ENCODE measurements around the gene GPI.

Gene GPI

GRCh38 chr19:34416021-34416545 is 51.1 kb downstream of the GPI start:
- no peak for TF ChIP-seq SIN3A (IDR thresholded peaks at IDR 0.05; ENCODE audit: borderline replicate concordance, insufficient read depth, low read length)
- no peak for TF ChIP-seq TAF1 (IDR thresholded peaks at IDR 0.05; ENCODE audit: borderline replicate concordance, insufficient read depth, low read length)

GRCh38 chr19:34418300-34418699 is 53.3 kb downstream of the GPI start:
- TF ChIP-seq FOXP2 (optimal IDR thresholded peaks at IDR 0.05; ENCODE audit: borderline replicate concordance, extremely low read depth, extremely low read length, insufficient read depth) (no peak), REST (IDR thresholded peaks at IDR 0.05; ENCODE audit: insufficient read depth in 1 of 2, low read depth in 2 of 2, low read length in 2 of 2) (no peak), POLR2AphosphoS5 (IDR thresholded peaks at IDR 0.05; ENCODE audit: low read depth, low read length) (no peak), TAF1 (IDR thresholded peaks at IDR 0.05; ENCODE audit: borderline replicate concordance, insufficient read depth, low read length) (no peak), SIN3A (IDR thresholded peaks at IDR 0.05; ENCODE audit: borderline replicate concordance, insufficient read depth, low read length) (no peak)

- no peak for TF ChIP-seq SIN3A (IDR thresholded peaks at IDR 0.05; ENCODE audit: borderline replicate concordance, insufficient read depth, low read length)
- no peak for TF ChIP-seq POLR2AphosphoS5 (IDR thresholded peaks at IDR 0.05; ENCODE audit: low read depth, low read length)
- no peak for TF ChIP-seq FOXP2 (optimal IDR thresholded peaks at IDR 0.05; ENCODE audit: borderline replicate concordance, extremely low read depth, extremely low read length, insufficient read depth)
- no peak for TF ChIP-seq TAF1 (IDR thresholded peaks at IDR 0.05; ENCODE audit: borderline replicate concordance, insufficient read depth, low read length)
- no peak for TF ChIP-seq REST (IDR thresholded peaks at IDR 0.05; ENCODE audit: insufficient read depth in 1 of 2, low read depth in 2 of 2, low read length in 2 of 2)
Observed at GRCh38 chr19:34426096-34426661, 61.2 kb downstream of the GPI start.

GRCh38 chr19:34428549-34429285 is 63.7 kb downstream of the GPI start:
- TF ChIP-seq FOXP2 (optimal IDR thresholded peaks at IDR 0.05; ENCODE audit: borderline replicate concordance, extremely low read depth, extremely low read length, insufficient read depth): no peak
- no peak for TF ChIP-seq REST (IDR thresholded peaks at IDR 0.05; ENCODE audit: insufficient read depth in 1 of 2, low read depth in 2 of 2, low read length in 2 of 2)
- no peak for TF ChIP-seq TAF1 (IDR thresholded peaks at IDR 0.05; ENCODE audit: borderline replicate concordance, insufficient read depth, low read length)
- no peak; the same call in 1 of the 2 replicates for TF ChIP-seq SIN3A (IDR thresholded peaks at IDR 0.05; ENCODE audit: borderline replicate concordance, insufficient read depth, low read length)
- TF ChIP-seq POLR2AphosphoS5 (IDR thresholded peaks at IDR 0.05; ENCODE audit: low read depth, low read length): no peak

GRCh38 chr19:34429553-34429952 is 64.6 kb downstream of the GPI start:
- TF ChIP-seq POLR2AphosphoS5 (IDR thresholded peaks at IDR 0.05; ENCODE audit: low read depth, low read length): no peak
- TF ChIP-seq SIN3A (IDR thresholded peaks at IDR 0.05; ENCODE audit: borderline replicate concordance, insufficient read depth, low read length): no peak
- TF ChIP-seq FOXP2 (optimal IDR thresholded peaks at IDR 0.05; ENCODE audit: borderline replicate concordance, extremely low read depth, extremely low read length, insufficient read depth): no peak
- TF ChIP-seq TAF1 (IDR thresholded peaks at IDR 0.05; ENCODE audit: borderline replicate concordance, insufficient read depth, low read length): no peak
- no peak for TF ChIP-seq REST (IDR thresholded peaks at IDR 0.05; ENCODE audit: insufficient read depth in 1 of 2, low read depth in 2 of 2, low read length in 2 of 2)
